ENCODE measurements around the gene RALGPS2.
A peak's percentile ranks its signal among the peaks of the same experiment; 100 is the strongest.

RALGPS2 gene

DNA sequence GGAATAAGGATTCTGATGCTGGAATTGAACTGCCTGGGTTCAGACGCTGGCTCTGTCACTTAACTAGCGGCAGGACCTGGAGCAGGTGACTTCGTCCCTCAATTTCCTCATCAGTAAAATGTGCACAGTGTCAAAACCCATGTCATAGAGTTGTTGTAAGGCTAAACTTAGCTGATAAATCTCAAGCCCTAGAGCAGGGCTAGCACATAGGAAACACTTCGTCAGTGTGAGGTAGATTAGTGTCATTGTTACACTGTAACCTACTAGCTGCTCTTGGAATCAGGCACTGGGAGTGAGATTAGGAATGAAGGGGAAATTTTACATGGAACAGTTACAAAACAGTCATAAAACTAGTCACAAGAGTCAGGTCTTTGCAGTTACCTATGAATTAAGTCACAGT is 202.0 kb downstream of the RALGPS2 start:
- DNase-seq, result no peak

DNA sequence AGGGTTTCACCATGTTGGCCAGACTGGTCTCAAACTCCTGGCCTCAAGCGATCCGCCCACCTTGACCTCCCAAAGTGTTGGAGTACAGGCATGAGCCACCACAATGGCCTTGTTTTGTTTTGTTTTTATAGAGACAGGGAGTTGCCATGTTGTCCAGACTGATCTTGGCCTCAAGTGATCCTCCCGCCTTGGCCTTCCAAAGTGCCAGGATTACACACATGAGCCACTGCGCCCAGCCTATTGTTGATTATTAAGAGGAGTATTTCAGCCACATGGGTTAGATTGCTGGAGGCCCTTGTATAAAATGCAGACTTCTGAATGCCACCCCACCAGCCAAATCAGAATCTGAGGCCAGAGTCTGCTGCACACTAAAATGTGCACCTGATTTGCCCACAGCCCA is 203.0 kb downstream of the RALGPS2 start:
- no peak for DNase-seq

DNA sequence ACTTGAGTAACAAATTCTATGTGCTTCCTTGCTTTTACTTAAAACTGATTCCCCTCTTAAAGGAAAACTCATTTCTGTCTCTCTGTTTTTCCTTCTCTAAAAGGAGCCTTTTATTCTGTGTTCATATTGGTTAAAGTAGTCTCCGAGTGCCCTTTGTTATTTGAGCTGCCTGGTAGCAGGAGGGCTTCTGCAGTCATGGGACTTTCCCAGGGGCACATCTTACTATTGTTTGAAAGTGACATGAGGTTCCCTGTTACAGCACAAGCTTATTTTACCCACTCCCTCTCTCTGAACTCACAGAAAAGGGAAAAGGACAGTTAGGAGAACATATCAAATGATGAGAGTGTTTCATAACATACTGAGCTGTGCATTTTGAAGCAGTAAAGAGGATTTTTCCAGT is 203.9 kb downstream of the RALGPS2 start:
- no peak for DNase-seq

DNA sequence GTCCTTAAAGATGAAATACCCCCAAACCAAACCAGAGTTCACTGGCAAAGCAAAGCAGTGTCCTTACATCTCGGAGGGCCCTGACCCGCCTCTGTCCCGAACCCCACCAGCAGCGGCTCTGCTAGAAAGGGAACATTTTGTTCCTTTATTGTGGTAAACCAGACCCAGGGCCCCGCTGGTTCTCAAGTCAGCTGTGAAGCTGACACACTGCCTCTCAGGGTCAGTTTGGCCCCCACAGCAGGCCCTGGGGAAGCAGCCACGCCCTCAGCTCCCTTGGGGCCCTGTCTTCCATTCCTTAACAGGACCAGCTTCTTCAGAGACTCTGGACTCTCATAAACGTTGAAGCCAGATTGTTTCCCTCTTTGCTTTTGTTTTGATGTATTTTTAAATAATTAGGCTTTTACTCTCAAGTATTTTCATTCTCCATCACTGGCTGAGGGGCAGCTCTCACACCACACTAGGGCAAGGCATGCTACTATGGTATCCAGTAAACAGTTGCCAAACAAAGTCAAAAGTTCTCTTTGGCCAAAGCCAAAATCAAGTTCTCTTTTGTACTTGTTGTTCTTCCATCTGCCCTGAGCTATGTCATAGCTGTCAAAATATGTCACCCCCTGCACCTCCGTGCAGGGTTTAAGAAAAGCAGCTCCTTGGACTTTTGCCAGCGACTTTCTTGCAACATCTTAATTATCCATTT is 207.0 kb downstream of the RALGPS2 start:
- peak; percentile 57 for DNase-seq

- DNase-seq, result no peak
Observed at GRCh38 chr1:178932552-178932906, 207.5 kb downstream of the RALGPS2 start.

DNA sequence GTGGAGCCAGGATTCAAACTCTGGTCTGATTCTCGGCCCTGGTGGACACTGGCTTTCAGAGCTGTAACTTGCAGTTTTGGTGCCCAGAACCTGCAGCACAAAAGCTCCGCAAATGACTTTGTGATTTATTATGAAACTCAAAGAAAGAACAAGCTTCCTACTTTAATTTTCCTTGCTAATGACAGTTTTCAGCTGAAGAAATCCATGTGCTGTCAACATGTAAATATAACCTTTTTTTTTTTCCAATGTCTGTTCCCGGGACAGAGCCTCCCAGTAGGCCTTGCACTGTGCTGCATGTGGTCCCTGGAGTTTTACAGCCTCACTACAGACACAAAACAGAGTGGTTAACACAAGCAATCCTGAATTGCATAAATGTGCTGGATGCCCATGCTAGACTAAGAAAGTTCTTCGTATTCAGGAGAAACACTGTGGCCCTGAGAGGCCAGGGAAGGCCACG is 208.1 kb downstream of the RALGPS2 start:
- no peak for DNase-seq

- peak; percentile 56 for DNase-seq
Observed at GRCh38 chr1:178933709-178934490, 208.9 kb downstream of the RALGPS2 start.

GRCh38 chr1:178934546-178934945 is 209.5 kb downstream of the RALGPS2 start:
- DNase-seq, result peak; percentile 89

DNA sequence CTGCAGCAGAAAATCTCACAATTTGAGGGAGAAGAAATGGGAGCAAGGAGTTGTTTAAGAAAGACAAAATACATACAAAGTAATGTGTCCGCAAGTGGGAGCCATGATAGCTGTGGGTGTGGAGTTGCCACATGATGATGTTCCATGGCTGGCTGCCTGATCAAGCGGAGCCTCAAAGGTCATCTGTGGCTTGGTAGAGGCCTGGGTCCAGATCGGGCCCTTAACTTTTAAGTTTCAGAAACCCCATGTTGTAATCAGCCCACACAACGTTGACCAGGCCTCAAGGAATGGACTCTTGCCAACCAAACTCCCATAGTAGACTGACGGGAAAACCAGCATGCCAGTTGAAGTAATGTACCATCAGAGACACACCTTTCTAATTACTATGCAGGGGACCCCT is 210.6 kb downstream of the RALGPS2 start:
- DNase-seq, result no peak

DNA sequence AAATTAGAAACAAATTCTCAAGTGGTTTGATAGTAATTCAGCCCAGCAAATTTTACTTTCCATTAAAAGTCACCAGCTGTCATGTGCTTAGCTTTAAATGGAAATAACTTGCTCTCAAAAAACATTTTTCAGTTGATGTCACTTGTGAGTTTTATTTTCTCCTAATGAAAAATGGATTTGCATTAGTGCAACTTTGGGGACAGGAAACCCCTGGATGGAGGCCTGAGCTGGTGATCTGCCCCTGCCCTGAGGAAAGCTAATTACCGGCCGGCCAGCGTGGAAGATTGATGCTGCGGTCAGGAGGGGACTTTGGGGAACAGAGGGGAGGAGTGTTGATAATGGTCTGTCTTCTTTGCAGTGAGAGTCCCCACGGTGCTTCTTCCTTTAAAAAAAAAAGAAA is 212.7 kb downstream of the RALGPS2 start:
- no peak for DNase-seq

GRCh38 chr1:178938101-178938958 is 213.3 kb downstream of the RALGPS2 start:
- DNase-seq, result no peak

DNA sequence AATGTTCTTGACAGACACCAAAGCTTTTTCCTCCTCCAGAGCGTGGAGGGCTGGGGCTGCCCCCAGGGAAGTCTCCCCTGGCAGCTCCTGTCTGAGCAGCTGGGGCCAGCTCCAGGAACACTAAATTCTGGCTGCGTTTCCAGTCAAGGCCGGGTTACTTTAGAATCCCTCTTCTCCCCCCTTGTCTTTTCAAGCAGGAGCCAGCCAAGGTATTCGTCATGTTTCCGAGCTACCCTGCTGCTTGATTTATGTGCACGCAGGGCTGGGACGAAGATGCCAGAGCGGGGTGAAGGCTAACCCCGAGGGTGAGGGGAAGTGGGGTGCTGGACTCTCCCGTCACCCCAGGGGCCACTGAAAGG is 213.9 kb downstream of the RALGPS2 start:
- DNase-seq, result no peak

GRCh38 chr1:178939338-178940067 is 214.5 kb downstream of the RALGPS2 start:
- no peak for DNase-seq

- no peak for DNase-seq
Observed at GRCh38 chr1:178940068-178940765, 215.2 kb downstream of the RALGPS2 start.

GRCh38 chr1:178941261-178941689 is 216.2 kb downstream of the RALGPS2 start:
- no peak for DNase-seq

DNA sequence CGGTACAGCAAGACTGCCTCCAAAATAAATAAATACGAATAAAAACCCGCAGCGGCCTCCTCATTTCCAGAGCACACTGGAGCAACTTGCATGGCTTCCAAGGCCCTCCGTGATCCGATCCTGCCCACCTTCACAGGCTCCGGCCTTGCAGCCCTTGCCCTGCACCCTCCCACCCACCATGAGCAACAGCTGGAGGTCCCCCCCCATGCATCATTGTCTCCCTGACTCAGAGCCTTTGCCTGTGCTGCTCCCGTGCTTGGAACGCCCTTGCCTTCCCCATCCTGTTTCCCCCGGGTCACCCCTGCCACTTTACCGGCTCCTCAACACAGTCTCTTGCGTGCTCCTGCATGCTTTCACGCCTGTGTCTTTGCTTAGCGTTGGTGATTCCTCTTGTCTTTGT is 216.8 kb downstream of the RALGPS2 start:
- DNase-seq, result no peak

GRCh38 chr1:178942285-178943198 is 217.5 kb downstream of the RALGPS2 start:
- DNase-seq, result peak; percentile 78

DNA sequence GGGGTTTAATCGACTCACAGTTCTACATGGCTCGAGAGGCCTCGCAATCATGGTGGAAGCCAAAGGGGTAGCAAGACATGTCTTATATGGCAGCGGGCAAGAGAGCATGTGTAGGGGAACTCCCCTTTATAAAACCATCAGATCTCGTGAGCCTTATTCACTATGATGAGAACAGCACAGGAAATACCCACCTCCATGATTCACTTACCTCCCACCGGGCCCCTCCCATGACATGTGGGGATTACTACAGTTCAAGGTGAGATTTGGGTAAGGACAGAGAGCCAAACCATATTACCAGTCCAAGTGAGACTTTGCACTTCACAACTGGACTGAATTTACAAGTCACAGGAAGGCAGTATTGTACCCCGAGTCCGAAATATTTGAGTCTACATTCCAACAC is 219.7 kb downstream of the RALGPS2 start:
- no peak for DNase-seq

GRCh38 chr1:178945763-178946266 is 220.8 kb downstream of the RALGPS2 start:
- DNase-seq, result no peak

DNA sequence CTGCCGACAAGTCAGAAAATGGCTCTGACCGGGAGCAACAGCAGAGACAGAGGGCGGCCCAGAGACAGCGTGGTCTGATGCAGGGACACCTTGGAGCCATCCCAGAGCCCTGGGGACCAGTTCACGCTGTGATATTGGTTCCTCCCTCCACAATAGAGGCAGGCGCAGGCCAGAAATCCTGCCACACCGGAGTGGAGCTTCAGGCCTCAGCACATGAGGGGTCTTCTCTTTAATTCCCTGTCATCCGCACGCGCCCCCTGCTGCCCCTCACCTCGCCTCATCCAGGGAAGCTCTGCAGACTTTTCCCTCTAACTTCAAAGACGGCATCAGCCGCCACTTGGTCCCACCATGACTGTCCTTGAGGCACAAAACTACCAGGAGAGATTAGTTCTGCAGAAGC is 221.4 kb downstream of the RALGPS2 start:
- DNase-seq, result no peak
